ENCODE measurements around the gene PPP6R2. TPM values are rescaled to one million over a fixed set of nuclear protein-coding genes. Genes with fewer than 3 reads are reported as not detected.
A peak's percentile ranks its signal among the peaks of the same experiment; 100 is the strongest.

The PPP6R2 gene
- total and polyA plus RNA-seq, 2 donors (not counting 3 experiments of a cell fraction or from before 2014, with no cell fraction given), result 38.6 to 54.6 TPM

- no peaks in the 10 kb centered on the region for H3K36me3 ChIP-seq (ENCODE audit: control insufficient read depth in 2 of 2, extremely low read depth in 1 of 2, insufficient read depth in 2 of 2, low read length in 2 of 2)
- no peaks in the 10 kb centered on the region for H3K9me3 ChIP-seq (replicated peaks; ENCODE audit: control insufficient read depth, insufficient read depth, low read length)
- intact Hi-C loops (cut with micrococcal nuclease) (no loop called here), dilution Hi-C loops (cut with MboI; ENCODE audit: extremely low pct_ligation_motif_present, low sequenced_read_pairs) (no loop called here)
- no peak within 1 kb of the TSS for H3K27ac ChIP-seq (ENCODE audit: insufficient read depth, low read depth, low read length)
- H3K9ac ChIP-seq (replicated peaks; ENCODE audit: extremely low read depth, insufficient read depth, low read length), result no peak within 1 kb of the TSS
- peak within 1 kb of the TSS; percentile 16 for H3K4me2 ChIP-seq (ENCODE audit: insufficient read depth, low read length)
- H2AFZ ChIP-seq (ENCODE audit: low read depth, low read length), result peak within 1 kb of the TSS; percentile 36
- TF ChIP-seq, protein P1, sequence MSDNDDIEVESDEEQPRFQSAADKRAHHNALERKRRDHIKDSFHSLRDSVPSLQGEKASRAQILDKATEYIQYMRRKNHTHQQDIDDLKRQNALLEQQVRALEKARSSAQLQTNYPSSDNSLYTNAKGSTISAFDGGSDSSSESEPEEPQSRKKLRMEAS (IDR thresholded peaks at IDR 0.05; ENCODE audit: insufficient read depth, insufficient read length), result no peak
- TF ChIP-seq JUN (IDR thresholded peaks at IDR 0.05; ENCODE audit: borderline replicate concordance, insufficient read depth, insufficient read length, low read depth), result no peak
- no peak for TF ChIP-seq EZH2 (IDR thresholded peaks at IDR 0.05; ENCODE audit: borderline replicate concordance, low read depth, low read length, severe bottlenecking)
- TF ChIP-seq MYC (IDR thresholded peaks at IDR 0.05; ENCODE audit: low read depth, low read length), result no peak
- TF ChIP-seq POLR2AphosphoS5 (IDR thresholded peaks at IDR 0.05; ENCODE audit: insufficient read depth, low read depth, low read length), result no peak
- TF ChIP-seq CTCF (IDR thresholded peaks at IDR 0.05; ENCODE audit: extremely low read depth in 1 of 2, insufficient read depth in 1 of 2, low read depth in 1 of 2, low read length in 2 of 2), result no peak
- no peak for TF ChIP-seq FOS (IDR thresholded peaks at IDR 0.05; ENCODE audit: borderline replicate concordance, insufficient read depth, low read length)
- TF ChIP-seq GATA2 (IDR thresholded peaks at IDR 0.05; ENCODE audit: insufficient read depth, insufficient read length, low read depth, low read length), result no peak
- no peak for TF ChIP-seq POLR2A (IDR thresholded peaks at IDR 0.05; ENCODE audit: low read depth, low read length)
- ChIA-PET POLR2A (no interaction called here), CTCF (no interaction called here)
- H3K4me1 ChIP-seq (ENCODE audit: control insufficient read depth, extremely low read depth, insufficient read depth, low read length), result no peaks in the 10 kb centered on the region
- H3K9me1 ChIP-seq (replicated peaks; ENCODE audit: control insufficient read depth, extremely low read depth, insufficient read depth, low read length), result no peaks in the 10 kb centered on the region
- peak within 1 kb of the TSS in 2 of 3 experiments; percentile 22 to 31 for H3K4me3 ChIP-seq (replicated peaks in 1 of 3; ENCODE audit: insufficient read depth in 1 of 3, low read depth in 1 of 3, low read length in 3 of 3)
- H4K20me1 ChIP-seq (replicated peaks; ENCODE audit: control insufficient read depth, extremely low read depth, insufficient read depth, low read length), result no peaks in the 10 kb centered on the region
- FAIRE-seq (no peak), DNase-seq (ENCODE audit: low read depth, low spot score) (no peak)
- no TSS peak for BruUV-seq (replicated peaks)
- no peaks in the 10 kb centered on the region for H3K79me2 ChIP-seq (ENCODE audit: control insufficient read depth, insufficient read depth, low read length)
- peaks cover 10 to 22% of the 10 kb centered on the region in 2 experiments for H3K27me3 ChIP-seq (ENCODE audit: control insufficient read depth in 2 of 2, insufficient read depth in 2 of 2, low read length in 2 of 2)
These were observed 138.4 kb downstream of the PPP6R2 start, which contains the start of gene ADM2 for GRCh38 chr22:50481440-50482106. Gene ADM2, plus strand, starts transcription at chr22:50481543. Its CDS starts 305 bp downstream, at chr22:50481848.
